Spleen (tissue), 11 donors: Measurements from ENCODE around the gene POU2AF1. TPM values are rescaled to one million over a fixed set of nuclear protein-coding genes. Genes with fewer than 3 reads are reported as not detected.

Experiments
- DNase-seq: peaks from one replicate; pipeline ENCODE4 v3.0.0-alpha.2; 2020
- H3K27ac ChIP-seq, 8 donors: fragments of 200-600 bp; sonication (generic) in 7 of 8; 1 replicate in 4 of 8; 2 replicates in 4 of 8; pipeline versions ENCODE4 v1.5.0 to v1.8.0; 2016 to 2021; ENCODE audit warnings: inconsistent platforms in 4 of 8, mild to moderate bottlenecking in 4 of 8, moderate library complexity in 1 of 8
- H3K27me3 ChIP-seq, 7 donors: fragments of 200-600 bp; sonication (generic) in 6 of 7; replicated peaks in 1 of 7; 1 replicate in 4 of 7; 2 replicates in 3 of 7; pipeline versions ENCODE4 v1.5.0 to v1.8.0; 2016 to 2021; ENCODE audit warnings: inconsistent platforms in 3 of 7, mild to moderate bottlenecking in 1 of 7
- H3K36me3 ChIP-seq, 6 donors: fragments of 200-600 bp; sonication (generic) in 5 of 6; 1 replicate in 4 of 6; 2 replicates in 2 of 6; pipeline versions ENCODE4 v1.5.0 to v1.8.0; 2016 to 2021; ENCODE audit warnings: inconsistent platforms in 2 of 6
- H3K4me1 ChIP-seq, 6 donors: fragments of 200-600 bp; sonication (generic) in 5 of 6; 1 replicate in 3 of 6; 2 replicates in 3 of 6; pipeline versions ENCODE4 v1.5.0 to v1.8.0; 2016 to 2021; ENCODE audit warnings: inconsistent platforms in 3 of 6
- H3K4me3 ChIP-seq, 8 donors: fragments of 200-600 bp; sonication (generic) in 7 of 8; 1 replicate in 4 of 8; 2 replicates in 4 of 8; pipeline versions ENCODE4 v1.5.0 to v1.8.0; 2016 to 2021; ENCODE audit warnings: inconsistent platforms in 4 of 8, mild to moderate bottlenecking in 4 of 8, moderate library complexity in 2 of 8
- H3K9me3 ChIP-seq, 8 donors: fragments of 200-600 bp; sonication (generic) in 7 of 8; 1 replicate in 4 of 8; 2 replicates in 4 of 8; pipeline versions ENCODE4 v1.5.0 to v1.8.0; 2016 to 2021; ENCODE audit warnings: inconsistent platforms in 4 of 8
- CTCF ChIP-seq, 11 experiments: fragments of 200-600 bp in 7 of 11; fragments of 450-650 bp in 4 of 11; sonication (generic) in 4 of 11; IDR thresholded peaks in 8 of 11; conservative IDR thresholded peaks in 3 of 11; 1 replicate in 7 of 11; 2 replicates in 4 of 11; pipeline versions ENCODE4 v1.4.0 to v1.8.0; 2016 to 2021; ENCODE audit warnings: antibody characterized with exemption in 11 of 11, inconsistent platforms in 4 of 11, mild to moderate bottlenecking in 1 of 11
- POLR2A ChIP-seq, 3 donors: fragments of 450-650 bp; IDR thresholded peaks; one replicate each; pipeline ENCODE4 v1.5.1; 2017; ENCODE audit warnings: antibody characterized with exemption in 3 of 3, mild to moderate bottlenecking in 1 of 3
- POLR2AphosphoS5 ChIP-seq, 3 donors: sonication (generic); formaldehyde crosslinking; IDR thresholded peaks; one replicate each; pipeline ENCODE4 v1.5.1; 2017; ENCODE audit warnings: antibody characterized with exemption in 3 of 3
- WGBS, 5 donors: extraction: QIAGEN DNeasy Blood & Tissue Kit in 3 of 5; methylation state at CpG; one replicate each; pipeline versions ENCODE4 v1.1.5 to v1.1.7; 2013 to 2018; 5-methylcytosine and 5-hydroxymethylcytosine counted together
- intact Hi-C: fragments of 100-400 bp; cut with DNase I; formaldehyde crosslinking; loops from one replicate; pipeline ENCODE4 v1.15.0; 2023; ENCODE audit warnings: low total_unique reads
- polyA plus RNA-seq, 3 donors: library from polyadenylated mRNA; stranded (reverse); fragments of 200-250 nt; gene quantifications; one replicate each; pipeline ENCODE4 v1.2.1, GENCODE V29; 2013
- total RNA-seq, 7 donors: library from RNA; depleted of rRNA in 3 of 7; stranded (reverse); fragments of >200 nt in 3 of 7; fragmentation: NEBNext Ultra II Directional in 4 of 7; extraction: Animal tissue kit (Norgen Biotek cat#: 25700) in 4 of 7; gene quantifications; one replicate each; pipeline versions ENCODE4 v1.1.0 to v1.2.1, GENCODE V29; 2016 to 2021
- donor health status: healthy with polysubstance abuse.
- donor health status: DM: no; HTN: no; CAD: no; lungs with moderate emphysema.
- donor health status: DM: no; HTN: no; CAD: no.
- donor health status: Bipolar disorder and iron deficiency.
- donor health status: healthy.
- donor health status: DM: no; HTN: no; CAD: no.
- donor health status: DM: yes; HTN: yes; CAD: no.

POU2AF1 gene
- total and polyA plus RNA-seq, 10 donors: 60.1 to 280 (median 104) TPM

GRCh38 chr11:111410951-111411350, 31.9 kb upstream of the POU2AF1 start:
- H3K9me3 ChIP-seq: no peaks in the 10 kb centered on the region
- H3K4me3 ChIP-seq: no peak overlapping the region
- H3K27ac ChIP-seq: no peak overlapping the region
- DNase-seq: no peak
- peaks cover 2 to 55% (median 30%) of the 10 kb centered on the region in 6 donors for H3K4me1 ChIP-seq
- H3K27me3 ChIP-seq: no peaks in the 10 kb centered on the region
- TF ChIP-seq POLR2A (IDR thresholded peaks at IDR 0.05): no peak
- TF ChIP-seq POLR2AphosphoS5 (IDR thresholded peaks at IDR 0.05): no peak
- no peak for TF ChIP-seq CTCF (IDR thresholded peaks at IDR 0.05 in 8 of 11, conservative IDR thresholded peaks at IDR 0.05 in 3 of 11)
- intact Hi-C loops: loop anchor here (10.0 kb wide), 1 partner anchor 46 kb away; no protein-coding TSS in a partner anchor
- H3K36me3 ChIP-seq: no peaks in the 10 kb centered on the region
- 86 to 92% (median 87%) methylated on average over 5 of the region's 5 CpGs for WGBS, 5 donors

DNA sequence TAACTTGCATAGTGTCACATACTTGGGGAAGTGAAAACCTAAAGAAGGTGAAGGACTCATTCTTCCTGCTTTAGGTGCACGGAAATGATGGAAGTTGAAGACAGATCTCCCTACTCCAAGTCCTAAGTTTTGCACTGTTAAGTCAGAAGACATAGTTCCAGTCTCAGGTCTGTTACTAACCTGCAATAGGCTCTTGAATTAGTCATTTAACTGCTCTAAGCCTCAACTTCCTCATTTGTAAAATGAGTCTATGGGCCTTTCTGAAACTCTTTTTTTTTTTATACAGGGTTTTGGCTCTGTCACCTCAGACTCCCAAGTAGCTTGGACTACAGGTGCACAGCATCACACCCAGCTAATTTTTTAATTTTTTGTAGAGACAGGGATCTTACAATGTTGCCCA, 30.8 kb upstream of the POU2AF1 start:
- Histone ChIP-seq H3K27me3 (no peaks in the 10 kb centered on the region), H3K36me3 (no peaks in the 10 kb centered on the region), H3K4me3 (no peak overlapping the region), H3K9me3 (no peaks in the 10 kb centered on the region), H3K27ac (peak overlapping the region in 1 of 8 donors; percentile 19), H3K4me1 (peaks cover 0 to 45% (median 21%) of the 10 kb centered on the region in 6 donors)
- WGBS, 5 donors: 39 to 62% (median 45%) methylated on average over 1 of the region's 1 CpG
- TF ChIP-seq POLR2A (IDR thresholded peaks at IDR 0.05) (no peak), CTCF (IDR thresholded peaks at IDR 0.05 in 8 of 11, conservative IDR thresholded peaks at IDR 0.05 in 3 of 11) (no peak), POLR2AphosphoS5 (IDR thresholded peaks at IDR 0.05) (no peak)
- intact Hi-C loops: loop anchor here (10.0 kb wide), 1 partner anchor 45 kb away; no protein-coding TSS in a partner anchor
- no peak for DNase-seq

DNA sequence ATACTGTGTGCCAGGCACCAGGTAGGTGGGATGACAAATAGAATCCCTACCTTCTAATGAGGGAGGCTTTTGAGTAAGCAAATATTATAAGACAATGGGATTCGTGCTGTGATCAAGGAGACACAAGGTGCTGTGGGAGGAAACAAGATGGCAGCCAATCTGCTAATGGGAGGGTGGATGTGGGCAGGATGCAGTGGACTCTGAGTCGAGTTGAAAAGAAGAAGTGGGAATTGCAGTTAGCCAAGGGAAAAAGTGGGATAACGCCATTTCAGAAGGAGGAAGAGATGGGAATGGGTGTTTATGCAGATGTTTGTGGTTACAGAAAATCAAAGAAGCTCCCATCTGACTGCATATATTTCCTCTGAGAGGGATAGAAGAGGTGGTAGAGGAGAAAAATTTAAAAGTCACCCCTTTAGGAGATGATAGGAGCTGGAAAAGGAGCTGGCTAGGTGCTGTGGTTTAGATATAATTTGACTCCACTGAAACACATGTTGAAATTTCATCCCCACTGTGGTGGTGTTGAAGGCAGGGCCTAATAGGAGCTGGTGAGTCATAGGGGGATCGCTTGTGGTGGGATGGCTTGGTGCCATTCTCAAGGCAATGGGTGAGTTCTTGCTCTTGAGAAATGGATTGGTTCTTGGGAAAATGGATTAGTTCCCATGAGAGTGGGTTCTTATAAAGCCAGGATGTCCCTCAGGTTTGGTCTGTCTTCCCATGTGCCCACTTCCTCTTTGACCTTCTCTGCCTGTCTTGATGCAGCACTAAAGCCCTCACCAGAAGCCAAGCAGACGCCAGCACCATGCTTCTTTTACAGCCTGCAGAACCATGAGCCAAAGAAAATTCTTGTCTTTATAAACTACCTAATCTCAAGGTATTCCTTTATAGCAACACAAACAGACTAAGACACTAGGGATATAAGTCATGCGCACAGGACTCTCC, 30.0 kb upstream of the POU2AF1 start:
- DNase-seq: no peak
- Histone ChIP-seq H3K27me3 (no peaks in the 10 kb centered on the region), H3K9me3 (peaks cover 0 to 5% (median 0%) of the 10 kb centered on the region in 8 donors), H3K4me3 (no peak overlapping the region), H3K27ac (peak overlapping the region in 2 of 8 donors; percentile 7 to 19), H3K36me3 (no peaks in the 10 kb centered on the region), H3K4me1 (peaks cover 0 to 36% (median 12%) of the 10 kb centered on the region in 6 donors)
- 56 to 73% (median 61%) methylated on average over 6 of the region's 6 CpGs for WGBS, 5 donors
- no peak for TF ChIP-seq CTCF (IDR thresholded peaks at IDR 0.05 in 8 of 11, conservative IDR thresholded peaks at IDR 0.05 in 3 of 11)
- no peak for TF ChIP-seq POLR2A (IDR thresholded peaks at IDR 0.05)
- no peak for TF ChIP-seq POLR2AphosphoS5 (IDR thresholded peaks at IDR 0.05)
- intact Hi-C loops: no loop called here

DNA sequence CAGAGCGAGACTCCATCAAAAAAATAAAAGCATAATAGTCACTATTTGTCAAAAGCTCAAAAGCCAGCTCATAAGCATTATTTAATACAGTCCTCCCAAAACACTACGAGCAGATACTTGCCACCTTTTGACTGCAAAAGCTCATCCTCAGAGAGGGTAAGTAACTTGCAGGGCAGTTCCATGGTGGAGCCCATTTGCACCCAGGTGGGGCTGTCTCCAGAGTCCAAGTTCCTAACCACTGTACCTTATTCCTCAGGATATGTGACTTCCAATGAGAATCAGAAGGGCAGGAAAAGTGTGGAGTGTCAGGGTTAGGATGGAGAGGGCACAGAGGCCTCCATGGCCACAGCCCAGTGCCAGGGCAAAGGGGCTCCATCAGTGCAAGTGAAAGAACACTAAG, 28.6 kb upstream of the POU2AF1 start:
- intact Hi-C loops: no loop called here
- Histone ChIP-seq H3K9me3 (peaks cover 0 to 14% (median 0%) of the 10 kb centered on the region in 8 donors), H3K27ac (no peak overlapping the region), H3K27me3 (no peaks in the 10 kb centered on the region), H3K36me3 (no peaks in the 10 kb centered on the region), H3K4me1 (peaks cover 0 to 29% (median 8%) of the 10 kb centered on the region in 6 donors), H3K4me3 (no peak overlapping the region)
- no peak for TF ChIP-seq POLR2AphosphoS5 (IDR thresholded peaks at IDR 0.05)
- TF ChIP-seq CTCF (IDR thresholded peaks at IDR 0.05 in 8 of 11, conservative IDR thresholded peaks at IDR 0.05 in 3 of 11): no peak
- no peak for TF ChIP-seq POLR2A (IDR thresholded peaks at IDR 0.05)
- no peak for DNase-seq
- 95 to 98% (median 97%) methylated on average over 2 of the region's 2 CpGs for WGBS, 5 donors
